Fibroblast of skin of back (primary cell): Measurements from ENCODE around the gene STARD5.

Source experiments
- DNase-seq: peaks from one replicate; pipeline ENCODE4 v3.0.0-alpha.2; 2013

The STARD5 gene

GRCh38 chr15:81337241-81337640, 13.3 kb upstream of the STARD5 start:
- no peak for DNase-seq

- peak; percentile 34 for DNase-seq
Observed at GRCh38 chr15:81336568-81336967, 12.6 kb upstream of the STARD5 start.

- DNase-seq: no peak
Observed at GRCh38 chr15:81335631-81336030, 11.7 kb upstream of the STARD5 start.

- no peak for DNase-seq
Observed at GRCh38 chr15:81334768-81335435, 11.0 kb upstream of the STARD5 start.

GRCh38 chr15:81333363-81333762, 9.4 kb upstream of the STARD5 start:
- no peak for DNase-seq

- no peak for DNase-seq
Observed at GRCh38 chr15:81332326-81332725, 8.4 kb upstream of the STARD5 start.

GRCh38 chr15:81331600-81331999, 7.7 kb upstream of the STARD5 start:
- DNase-seq: no peak

- peak; percentile 30 for DNase-seq
Observed at GRCh38 chr15:81331141-81331540, 7.2 kb upstream of the STARD5 start.

GRCh38 chr15:81330366-81331090, 6.6 kb upstream of the STARD5 start:
- no peak for DNase-seq

- no peak for DNase-seq
Observed at GRCh38 chr15:81329446-81329845, 5.5 kb upstream of the STARD5 start.

GRCh38 chr15:81327516-81327915, 3.6 kb upstream of the STARD5 start:
- DNase-seq: peak; percentile 92

- DNase-seq: peak; percentile 24
Observed at GRCh38 chr15:81326466-81327212, 2.7 kb upstream of the STARD5 start.

GRCh38 chr15:81323559-81323943, 390 bp downstream of the STARD5 start:
- DNase-seq: no peak

- DNase-seq: no peak
Observed at GRCh38 chr15:81322676-81323253, 1.2 kb downstream of the STARD5 start.

GRCh38 chr15:81321667-81322066, 2.3 kb downstream of the STARD5 start:
- DNase-seq: no peak

- DNase-seq: no peak
Observed at GRCh38 chr15:81317642-81318017, 6.3 kb downstream of the STARD5 start.

- DNase-seq: no peak
Observed at GRCh38 chr15:81316267-81316666, 7.7 kb downstream of the STARD5 start.

GRCh38 chr15:81315452-81316175, 8.3 kb downstream of the STARD5 start:
- no peak for DNase-seq

GRCh38 chr15:81314378-81314777, 9.6 kb downstream of the STARD5 start:
- DNase-seq: no peak

GRCh38 chr15:81313686-81314085, 10.3 kb downstream of the STARD5 start:
- no peak for DNase-seq

GRCh38 chr15:81312790-81313543, 11.0 kb downstream of the STARD5 start:
- peak; percentile 97 for DNase-seq
